HG03097 (cell line): ENCODE results near the gene LONP1.
A peak's percentile ranks its signal among the peaks of the same experiment; 100 is the strongest.
"Not testable (repeated sequence)": the region's sequence is repeated elsewhere in the genome, so short reads cannot be mapped to it uniquely, and the experiment has no call there.

ENCODE experiments used
- ATAC-seq: cut with Tn5 transposase; IDR thresholded peaks from one replicate; pipeline ENCODE4 v1.9.1; 2021; ENCODE audit not compliant: unreplicated experiment, low FRiP score

The LONP1 gene

GRCh38 chr19:5694956-5695648, 24.8 kb downstream of the LONP1 start:
- no peak for ATAC-seq

GRCh38 chr19:5694167-5694955, 25.6 kb downstream of the LONP1 start:
- ATAC-seq = no peak

GRCh38 chr19:5693195-5694166, 26.5 kb downstream of the LONP1 start:
- no peak for ATAC-seq

GRCh38 chr19:5692723-5693194, 27.2 kb downstream of the LONP1 start:
- no peak for ATAC-seq

GRCh38 chr19:5691822-5692722, 27.9 kb downstream of the LONP1 start:
- no peak for ATAC-seq

- no peak for ATAC-seq
Observed at GRCh38 chr19:5690955-5691821, 28.8 kb downstream of the LONP1 start.

GRCh38 chr19:5690125-5690954, 29.6 kb downstream of the LONP1 start, which contains the start of gene RPL36:
RPL36 (plus strand) TSS chr19:5690295; CDS start chr19:5690508, 213 bp downstream.
- ATAC-seq = peak; percentile 55

- ATAC-seq = not testable (repeated sequence)
Observed at GRCh38 chr19:5688262-5688881, 31.6 kb downstream of the LONP1 start.

- ATAC-seq = no peak
Observed at GRCh38 chr19:5687360-5688198, 32.4 kb downstream of the LONP1 start.

GRCh38 chr19:5686647-5687359, 33.1 kb downstream of the LONP1 start:
- ATAC-seq = peak; percentile 41

GRCh38 chr19:5686326-5686646, 33.7 kb downstream of the LONP1 start:
- no peak for ATAC-seq

- no peak for ATAC-seq
Observed at GRCh38 chr19:5684694-5685430, 35.1 kb downstream of the LONP1 start.

- no peak for ATAC-seq
Observed at GRCh38 chr19:5683177-5683886, 36.6 kb downstream of the LONP1 start.

GRCh38 chr19:5682107-5682482, 37.9 kb downstream of the LONP1 start:
- no peak for ATAC-seq
